Mesodermal cell (in vitro differentiated cells): ENCODE measurements around the gene TPM3.

ENCODE experiments used
- H3K27ac ChIP-seq: 2 replicates; pipeline ENCODE4 v1.7.0; 2013; ENCODE audit warnings: mild to moderate bottlenecking, low read depth, low read length, moderate library complexity; ENCODE audit not compliant: severe bottlenecking
- H3K36me3 ChIP-seq: 2 replicates; pipeline ENCODE4 v1.7.1; 2013; ENCODE audit warnings: mild to moderate bottlenecking, low read length, moderate library complexity; ENCODE audit not compliant: control insufficient read depth, insufficient read depth
- H3K4me1 ChIP-seq: one replicate; pipeline ENCODE4 v1.7.1; 2013; ENCODE audit warnings: mild to moderate bottlenecking, low read length; ENCODE audit not compliant: insufficient read depth, control insufficient read depth, poor library complexity, severe bottlenecking
- H3K4me3 ChIP-seq: 2 replicates; pipeline ENCODE4 v1.7.0; 2013; ENCODE audit warnings: low read length, control low read depth, mild to moderate bottlenecking; ENCODE audit not compliant: insufficient read depth, poor library complexity, severe bottlenecking; ENCODE audit errors: extremely low read depth
- H3K9me3 ChIP-seq: 2 replicates; pipeline ENCODE4 v1.7.1; 2013; ENCODE audit warnings: mild to moderate bottlenecking, low read length, moderate library complexity; ENCODE audit not compliant: control insufficient read depth
- WGBS, 2 experiments: methylation state at CpG; one replicate each; pipeline ENCODE4 v1.1.5; 2013; ENCODE audit warnings: missing lambda C conversion rate in 2 of 2; ENCODE audit not compliant: insufficient coverage in 2 of 2; 5-methylcytosine and 5-hydroxymethylcytosine counted together

The TPM3 gene

GRCh38 chr1:154182344-154183045 is 9.4 kb downstream of the TPM3 start:
- Histone ChIP-seq H3K27ac (peak overlapping the region; percentile 84), H3K9me3 (no peaks in the 10 kb centered on the region), H3K4me1 (peaks cover 40% of the 10 kb centered on the region), H3K36me3 (peaks cover 36% of the 10 kb centered on the region), H3K4me3 (peak overlapping the region; percentile 83)
- 0 to 1% methylated on average over 15 to 22 of the region's 35 CpGs for WGBS, 2 experiments

- H3K4me1 ChIP-seq = peaks cover 42% of the 10 kb centered on the region
- H3K9me3 ChIP-seq = no peaks in the 10 kb centered on the region
- peak overlapping the region; percentile 84 for H3K27ac ChIP-seq
- WGBS, 2 experiments = 0 to 7% methylated on average over 3 to 6 of the region's 6 CpGs
- H3K36me3 ChIP-seq = peaks cover 39% of the 10 kb centered on the region
- peak overlapping the region; percentile 83 for H3K4me3 ChIP-seq
Observed at GRCh38 chr1:154181944-154182343, 10.0 kb downstream of the TPM3 start.

- Histone ChIP-seq H3K4me3 (peak overlapping the region; percentile 83), H3K27ac (no peak overlapping the region), H3K9me3 (no peaks in the 10 kb centered on the region), H3K36me3 (peaks cover 54% of the 10 kb centered on the region), H3K4me1 (peaks cover 51% of the 10 kb centered on the region)
- 50 to 81% methylated on average over 1 to 2 of the region's 3 CpGs for WGBS, 2 experiments
Observed at GRCh38 chr1:154179946-154180687, 11.8 kb downstream of the TPM3 start.

DNA sequence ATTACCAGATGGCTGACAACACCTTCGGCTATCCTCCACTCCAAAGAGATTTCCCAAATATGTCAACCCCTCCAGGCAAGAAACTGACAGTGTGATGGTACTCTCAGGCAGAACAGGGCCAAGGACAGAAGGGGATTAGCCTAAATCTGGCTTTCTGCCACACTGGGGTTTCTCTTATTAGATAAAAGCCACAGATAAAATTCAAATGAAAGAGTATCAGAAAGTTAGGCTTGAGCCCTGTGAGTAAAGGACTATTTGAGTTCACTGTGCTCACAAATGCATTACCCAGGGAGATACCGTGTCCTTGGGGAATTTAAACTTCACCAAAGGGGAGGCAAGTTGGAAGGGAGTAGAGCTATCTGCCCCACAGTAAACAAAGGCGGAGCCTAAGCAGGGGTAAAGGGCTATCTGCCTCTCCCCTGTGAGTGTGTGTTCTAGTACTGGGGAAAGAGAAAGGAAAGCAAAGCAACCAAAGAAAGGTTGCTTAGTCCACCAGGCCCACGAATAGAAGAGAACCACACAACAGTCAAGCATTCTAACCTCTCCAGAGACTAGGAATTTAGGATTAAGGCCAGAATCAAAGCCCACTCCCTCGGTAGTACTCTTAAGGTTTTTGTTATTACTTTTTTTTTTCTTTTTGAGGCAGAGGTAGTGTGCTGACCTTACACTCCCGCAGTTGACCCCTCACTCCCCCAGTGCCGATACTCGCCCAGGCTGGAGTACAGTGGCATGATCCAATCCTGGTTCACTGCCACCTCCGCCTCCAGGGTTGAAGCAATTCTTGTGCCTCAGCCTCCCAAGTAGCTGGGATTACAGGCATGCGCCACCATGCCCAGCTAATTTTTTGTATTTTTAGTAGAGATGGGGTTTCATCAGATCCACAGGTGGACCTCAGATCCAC is 12.7 kb downstream of the TPM3 start:
- H3K27ac ChIP-seq = peak overlapping the region; percentile 39
- H3K9me3 ChIP-seq = no peaks in the 10 kb centered on the region
- H3K36me3 ChIP-seq = peaks cover 62% of the 10 kb centered on the region
- H3K4me3 ChIP-seq = no peak overlapping the region
- 90 to 94% methylated on average over 6 to 8 of the region's 10 CpGs for WGBS, 2 experiments
- peaks cover 51% of the 10 kb centered on the region for H3K4me1 ChIP-seq

GRCh38 chr1:154178013-154178412 is 13.9 kb downstream of the TPM3 start:
- Histone ChIP-seq H3K4me1 (peaks cover 45% of the 10 kb centered on the region), H3K27ac (peak overlapping the region; percentile 33), H3K9me3 (no peaks in the 10 kb centered on the region), H3K4me3 (no peak overlapping the region), H3K36me3 (peaks cover 72% of the 10 kb centered on the region)
- no CpG with 5 or more reads among the region's 2 CpGs for WGBS, 2 experiments

DNA sequence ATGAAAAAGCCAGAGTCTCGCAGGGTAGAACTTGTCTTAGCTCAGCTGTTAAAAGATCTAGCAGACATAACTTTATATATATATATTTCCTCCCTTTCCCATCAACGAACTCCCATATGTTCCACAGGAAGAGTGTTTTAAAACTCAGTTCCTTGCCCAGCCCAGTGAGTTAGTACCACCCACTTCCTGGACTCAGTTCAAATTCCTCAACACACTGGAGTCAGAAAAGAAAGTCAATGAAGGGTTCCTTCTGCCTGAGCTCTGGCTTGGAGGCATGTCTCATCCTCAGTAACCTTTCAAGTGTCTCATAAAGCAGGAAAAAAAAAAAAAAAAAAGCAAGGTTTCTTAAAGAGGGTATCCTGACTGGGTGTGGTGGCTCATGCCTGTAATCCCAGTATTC is 15.6 kb downstream of the TPM3 start:
- Histone ChIP-seq H3K4me1 (peaks cover 45% of the 10 kb centered on the region), H3K4me3 (no peak overlapping the region), H3K36me3 (peaks cover 88% of the 10 kb centered on the region), H3K9me3 (no peaks in the 10 kb centered on the region), H3K27ac (no peak overlapping the region)
- WGBS, 2 experiments = no CpG with 5 or more reads among the region's 2 CpGs

GRCh38 chr1:154174654-154175053 is 17.2 kb downstream of the TPM3 start:
- Histone ChIP-seq H3K27ac (no peak overlapping the region), H3K4me1 (peaks cover 36% of the 10 kb centered on the region), H3K9me3 (no peaks in the 10 kb centered on the region), H3K4me3 (no peak overlapping the region), H3K36me3 (peaks cover 91% of the 10 kb centered on the region)
- WGBS, 2 experiments = 92 to 93% methylated on average over 4 of the region's 4 CpGs

- H3K4me3 ChIP-seq = no peak overlapping the region
- no peak overlapping the region for H3K27ac ChIP-seq
- H3K9me3 ChIP-seq = no peaks in the 10 kb centered on the region
- peaks cover 94% of the 10 kb centered on the region for H3K36me3 ChIP-seq
- 92 to 100% methylated on average over 2 of the region's 5 CpGs for WGBS, 2 experiments
- peaks cover 10% of the 10 kb centered on the region for H3K4me1 ChIP-seq
Observed at GRCh38 chr1:154171880-154172279, 20.0 kb downstream of the TPM3 start.

GRCh38 chr1:154171223-154171583 is 20.7 kb downstream of the TPM3 start:
- H3K4me1 ChIP-seq = peaks cover 3% of the 10 kb centered on the region
- H3K9me3 ChIP-seq = no peaks in the 10 kb centered on the region
- WGBS, 2 experiments = 100% methylated on average over 2 of the region's 4 CpGs
- H3K27ac ChIP-seq = no peak overlapping the region
- H3K36me3 ChIP-seq = peaks cover 97% of the 10 kb centered on the region
- H3K4me3 ChIP-seq = no peak overlapping the region

- no peak overlapping the region for H3K27ac ChIP-seq
- H3K36me3 ChIP-seq = peaks cover 97% of the 10 kb centered on the region
- no peaks in the 10 kb centered on the region for H3K4me1 ChIP-seq
- H3K9me3 ChIP-seq = no peaks in the 10 kb centered on the region
- no peak overlapping the region for H3K4me3 ChIP-seq
Observed at GRCh38 chr1:154170547-154171222, 21.2 kb downstream of the TPM3 start.
